ENCODE measurements around the gene RNGTT.
A peak's percentile ranks its signal among the peaks of the same experiment; 100 is the strongest.
"Not testable (repeated sequence)": the region's sequence is repeated elsewhere in the genome, so short reads cannot be mapped to it uniquely, and the experiment has no call there.

RNGTT gene

DNA sequence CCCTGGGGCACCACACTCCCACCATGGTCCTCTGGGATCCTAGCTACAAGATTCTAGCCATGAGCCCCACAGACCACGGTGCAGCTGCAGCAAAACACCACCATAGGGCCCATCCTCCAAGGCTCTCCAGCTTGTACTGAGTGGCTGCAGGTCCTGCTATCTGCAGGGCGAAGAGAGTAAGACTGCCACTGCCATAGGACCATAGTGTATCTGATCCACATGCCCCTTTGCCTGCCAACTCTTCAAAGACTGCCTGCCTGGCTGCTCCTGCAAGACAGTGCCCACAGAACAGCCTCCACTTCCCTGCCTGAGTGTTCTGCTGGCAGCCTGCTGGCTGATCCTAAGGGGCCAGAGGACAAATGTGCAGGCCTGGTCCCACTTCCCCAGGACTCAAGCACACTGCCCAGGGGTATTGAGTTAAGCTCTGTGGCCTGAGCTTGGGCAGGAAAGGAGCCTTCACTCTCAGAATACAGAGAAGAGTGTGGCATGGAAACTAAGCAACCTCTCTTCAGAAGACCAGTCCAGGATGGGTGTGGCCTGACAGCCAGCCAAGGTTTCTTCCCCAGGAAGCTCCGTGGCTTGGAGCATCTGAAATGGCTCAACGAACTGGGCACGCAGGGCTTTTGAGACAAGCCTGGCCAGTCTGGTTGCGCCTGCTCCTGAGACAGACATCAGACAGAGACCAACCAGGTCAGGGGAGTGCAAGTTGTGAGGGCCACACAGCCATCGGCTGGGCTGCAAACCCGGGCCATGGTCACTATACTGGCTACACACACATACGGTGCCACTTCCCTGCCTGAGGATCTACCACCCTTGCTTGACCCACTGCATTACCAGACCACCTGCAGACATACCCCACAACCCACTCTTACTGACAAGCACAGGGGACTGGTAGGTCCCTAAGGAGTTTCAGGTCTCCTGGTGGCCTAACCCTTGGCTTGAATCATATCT, 54.5 kb downstream of the RNGTT start:
- no peak for FAIRE-seq

DNA sequence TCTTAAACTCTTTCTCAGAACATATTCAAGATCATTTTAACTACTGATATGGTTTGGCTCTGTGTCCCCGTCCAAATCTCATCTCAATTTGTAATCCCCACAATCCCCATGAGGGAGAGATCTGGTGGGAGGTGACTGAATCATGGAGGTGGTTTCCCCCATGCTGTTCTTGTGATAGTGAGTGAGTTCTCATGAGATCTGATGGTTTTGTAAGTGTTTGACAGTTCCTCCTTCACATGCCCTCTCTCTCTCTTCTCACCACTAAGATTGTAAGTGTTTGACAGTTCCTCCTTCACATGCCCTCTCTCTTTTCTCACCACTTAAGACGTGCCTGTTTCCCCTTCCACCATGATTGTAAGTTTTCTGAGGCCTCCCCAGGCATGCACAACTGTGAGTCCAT, 56.3 kb downstream of the RNGTT start:
- FAIRE-seq: not testable (repeated sequence)

DNA sequence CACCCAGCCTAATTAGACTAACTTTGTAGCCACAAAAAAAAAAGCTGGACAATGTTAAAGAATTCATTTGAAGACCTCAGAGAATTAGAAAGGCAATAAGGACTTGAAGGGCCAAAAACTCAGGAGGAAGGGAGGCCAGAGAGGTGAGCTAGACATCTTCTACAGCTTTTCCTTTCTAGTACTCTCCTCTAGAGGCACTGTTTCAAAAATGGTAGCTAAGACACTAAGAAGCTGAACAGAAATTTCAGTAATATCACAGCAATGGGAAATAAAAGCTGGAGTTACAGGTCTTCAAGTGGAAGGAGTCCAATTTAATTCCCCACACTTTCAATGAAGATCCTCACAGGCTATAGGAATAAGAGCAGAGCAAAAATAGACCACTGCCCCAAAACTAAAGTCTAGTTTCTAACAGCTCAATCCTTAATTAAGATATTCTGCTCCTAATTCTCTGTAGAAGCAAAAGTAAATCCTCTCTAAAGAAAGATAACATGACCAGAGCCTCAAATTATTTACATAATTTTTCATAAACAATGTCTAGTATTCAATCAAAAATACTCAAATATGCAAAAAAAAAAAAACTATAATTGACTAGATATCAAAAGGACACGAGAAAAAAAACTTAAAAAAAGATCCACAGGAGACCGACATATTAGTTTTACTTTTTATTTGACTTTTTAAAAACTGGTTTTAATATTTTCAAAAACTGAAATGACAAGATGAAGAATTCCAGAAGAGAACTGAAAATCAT, 63.7 kb downstream of the RNGTT start:
- peak; percentile 41 for FAIRE-seq

GRCh38 chr6:88895911-88896310, 67.5 kb downstream of the RNGTT start:
- FAIRE-seq: no peak

GRCh38 chr6:88890860-88891845, 72.3 kb downstream of the RNGTT start:
- FAIRE-seq: no peak

DNA sequence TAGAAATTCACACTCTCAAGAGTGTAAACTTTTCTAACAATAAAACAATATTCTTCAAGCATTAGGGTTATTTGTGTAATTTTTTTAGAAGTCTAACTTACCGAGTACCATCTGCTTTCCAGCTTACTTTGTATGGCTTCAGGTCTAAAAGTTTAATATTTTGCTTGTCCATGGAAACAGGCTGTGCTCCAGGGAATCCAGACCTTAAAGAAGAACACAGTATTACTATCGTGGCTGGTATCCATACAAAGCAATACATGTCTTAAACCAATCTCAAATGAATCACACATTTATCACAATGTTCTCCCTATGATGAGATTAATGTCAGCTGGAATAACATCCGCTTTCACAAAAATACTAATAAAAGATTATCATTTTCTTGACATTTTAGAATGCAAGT, 73.0 kb downstream of the RNGTT start:
- FAIRE-seq: no peak

DNA sequence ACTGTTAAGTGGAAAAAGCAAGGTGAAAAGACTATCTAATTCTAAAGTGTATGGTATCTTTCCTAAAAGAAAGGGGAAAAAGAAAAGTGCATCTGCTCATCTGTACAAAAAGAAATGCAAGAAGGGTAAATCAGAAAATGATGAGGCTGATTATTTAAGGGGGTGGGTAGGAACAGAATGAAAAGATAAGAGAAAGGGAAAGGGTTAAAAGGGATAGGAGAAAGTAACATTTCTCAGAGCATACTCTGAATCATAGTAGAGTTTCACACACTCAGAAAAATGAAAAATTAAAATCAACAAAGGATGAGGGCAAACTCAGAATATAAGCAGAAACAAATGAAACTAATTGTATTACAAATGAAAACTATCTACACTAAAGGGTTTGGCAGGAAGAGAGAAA, 79.1 kb downstream of the RNGTT start:
- no peak for FAIRE-seq

GRCh38 chr6:88882536-88882935, 80.9 kb downstream of the RNGTT start:
- no peak for FAIRE-seq

- FAIRE-seq: no peak
These were observed 82.0 kb downstream of the RNGTT start for GRCh38 chr6:88881451-88881850.

DNA sequence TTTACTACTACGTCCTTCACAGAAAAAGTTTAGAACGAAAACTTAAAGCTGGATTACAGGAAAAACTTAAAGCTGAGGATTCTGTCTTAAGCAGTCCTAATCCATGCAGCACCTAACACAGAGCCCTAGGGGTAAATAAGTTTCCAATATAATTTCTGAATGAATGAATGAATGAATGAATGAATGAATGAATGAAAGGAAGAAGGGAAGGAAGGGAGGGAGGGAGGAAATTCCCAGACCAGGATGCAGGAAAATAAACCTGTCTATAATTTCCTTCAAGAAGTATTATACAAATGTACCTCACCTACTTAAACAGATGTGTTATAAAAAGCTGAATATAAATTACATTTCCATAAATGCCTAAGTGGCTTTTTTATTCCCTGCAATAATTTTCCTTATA, 83.4 kb downstream of the RNGTT start:
- FAIRE-seq: no peak

GRCh38 chr6:88877893-88878292, 85.5 kb downstream of the RNGTT start:
- no peak for FAIRE-seq

DNA sequence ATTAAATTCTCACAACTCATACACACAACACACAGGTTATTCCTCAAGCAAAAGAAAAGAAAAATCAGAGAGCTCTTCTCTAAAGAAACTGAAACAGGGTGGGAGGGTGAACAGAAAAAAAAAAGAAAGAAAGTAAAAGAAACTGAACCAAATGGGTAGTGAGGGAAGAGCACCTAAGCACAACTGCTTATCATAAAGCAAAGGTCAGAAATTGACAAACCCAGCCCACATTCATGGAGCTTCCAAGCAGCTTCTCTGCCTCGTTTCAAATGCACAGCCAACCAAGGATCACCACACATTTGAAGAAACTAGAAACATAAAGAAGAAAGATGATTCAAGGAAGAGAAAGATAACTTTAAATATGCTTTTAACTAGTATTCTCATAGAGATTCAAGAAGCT, 90.5 kb downstream of the RNGTT start:
- FAIRE-seq: no peak

DNA sequence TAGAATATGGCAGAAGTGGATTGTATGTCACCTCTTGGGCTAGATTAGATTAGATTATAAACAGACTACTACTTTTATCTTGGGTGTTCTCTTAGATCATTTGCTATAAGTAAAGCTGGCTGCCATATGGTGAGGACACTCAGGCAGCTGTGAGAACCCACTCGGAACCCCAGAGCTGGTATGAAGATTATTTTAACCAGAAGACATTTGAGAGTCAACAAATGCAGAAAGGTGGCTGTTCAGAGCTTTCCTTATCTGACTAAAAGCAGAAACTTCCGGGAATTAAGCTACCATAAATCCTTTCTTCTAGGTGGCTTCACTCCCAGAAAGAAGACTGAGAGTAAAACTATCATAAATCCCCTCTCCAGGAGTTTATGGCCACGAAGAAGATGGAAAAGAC, 91.9 kb downstream of the RNGTT start:
- no peak for FAIRE-seq

GRCh38 chr6:88870717-88871330, 92.6 kb downstream of the RNGTT start:
- FAIRE-seq: peak; percentile 91

GRCh38 chr6:88869263-88870020, 94.0 kb downstream of the RNGTT start:
- FAIRE-seq: no peak

GRCh38 chr6:88867841-88868731, 95.3 kb downstream of the RNGTT start:
- no peak for FAIRE-seq

DNA sequence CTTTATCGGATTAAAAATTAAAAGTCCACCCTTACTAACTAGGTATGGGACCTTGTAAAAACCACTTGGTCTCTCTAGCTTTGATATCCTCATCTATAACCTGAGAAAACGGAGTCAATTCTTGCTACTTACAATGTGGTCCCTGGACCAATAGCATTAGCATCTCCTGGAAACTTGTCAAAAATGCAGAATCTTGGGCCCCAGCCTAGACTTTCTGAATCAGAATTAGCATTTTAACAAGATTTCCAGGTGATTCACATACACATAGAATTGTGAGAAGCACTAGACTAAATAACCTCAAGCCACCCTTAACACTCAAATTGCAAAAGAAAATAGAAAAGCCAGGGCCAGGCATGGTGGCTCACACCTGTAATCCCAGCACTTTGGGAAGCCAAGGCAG, 96.6 kb downstream of the RNGTT start:
- no peak for FAIRE-seq

DNA sequence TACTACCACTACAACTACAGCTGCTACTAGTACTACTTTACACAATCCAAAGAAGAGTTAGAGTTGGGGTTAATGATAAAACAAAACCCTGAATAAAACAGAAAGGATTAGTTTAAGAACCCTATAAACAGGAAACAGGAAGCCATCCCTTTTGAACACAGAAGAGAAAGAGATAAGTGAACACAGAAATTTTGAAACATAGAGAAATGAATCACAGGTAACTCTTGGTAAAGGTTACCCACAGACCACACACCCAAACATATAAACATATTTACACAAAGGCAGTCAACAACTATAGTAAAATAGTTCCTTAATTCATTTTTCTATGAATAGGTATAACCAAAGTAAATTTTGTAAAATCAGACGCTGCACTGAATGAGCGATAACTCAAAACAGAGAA, 98.1 kb downstream of the RNGTT start:
- FAIRE-seq: no peak

GRCh38 chr6:88864359-88865054, 98.9 kb downstream of the RNGTT start:
- no peak for FAIRE-seq

DNA sequence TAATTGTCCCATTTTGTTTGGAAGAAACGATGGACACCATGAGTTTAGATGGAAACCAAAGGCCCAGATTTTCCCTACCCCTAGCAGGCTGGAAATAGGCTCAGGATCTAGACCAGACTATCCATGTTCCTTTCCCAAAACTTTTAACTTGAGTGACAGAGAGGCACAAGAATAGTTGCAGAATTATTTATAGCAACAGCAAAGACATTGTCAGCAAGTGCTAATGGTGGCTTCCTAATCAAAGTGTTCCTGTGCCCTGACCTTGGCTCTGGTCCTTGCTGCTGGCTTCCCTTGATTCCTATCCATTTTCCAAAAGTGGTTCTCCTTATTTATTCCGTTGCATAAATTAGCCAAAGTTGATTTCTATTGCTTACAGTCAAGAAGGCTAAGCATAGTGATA, 103.1 kb downstream of the RNGTT start:
- FAIRE-seq: no peak
